H9 (cell line): ENCODE measurements around the gene CLOCK. TPM values are rescaled to one million over a fixed set of nuclear protein-coding genes. Genes with fewer than 3 reads are reported as not detected.

Experiments
- DNase-seq: peaks from one replicate; pipeline ENCODE4 v3.0.0-alpha.2; 2017
- H2AFZ ChIP-seq: one replicate; pipeline ENCODE4 v1.6.1; 2013; ENCODE audit warnings: mild to moderate bottlenecking, low read length, control low read depth, moderate library complexity
- H2AK5ac ChIP-seq: 2 replicates; pipeline ENCODE4 v1.6.1; 2013; ENCODE audit warnings: low read length, control low read depth, mixed read lengths; ENCODE audit not compliant: insufficient read length
- H2BK120ac ChIP-seq: one replicate; pipeline ENCODE4 v1.6.1; 2013; ENCODE audit warnings: low read depth, mild to moderate bottlenecking, low read length, control low read depth, inconsistent platforms; ENCODE audit not compliant: poor library complexity, severe bottlenecking
- H2BK12ac ChIP-seq: 2 replicates; pipeline ENCODE4 v1.6.1; 2013; ENCODE audit warnings: low read length, control low read depth, mixed read lengths, low read depth; ENCODE audit not compliant: insufficient read length
- H2BK15ac ChIP-seq: 2 replicates; pipeline ENCODE4 v1.6.1; 2013; ENCODE audit warnings: low read depth, low read length, control low read depth
- H2BK20ac ChIP-seq: one replicate; pipeline ENCODE4 v1.6.1; 2013; ENCODE audit warnings: low read depth, mild to moderate bottlenecking, low read length, control low read depth, inconsistent platforms; ENCODE audit not compliant: poor library complexity, severe bottlenecking
- H2BK5ac ChIP-seq: 2 replicates; pipeline ENCODE4 v1.6.1; 2013; ENCODE audit warnings: low read length, control low read depth, mixed read lengths; ENCODE audit not compliant: insufficient read length
- H3K14ac ChIP-seq: 2 replicates; pipeline ENCODE4 v1.6.1; 2013; ENCODE audit warnings: low read length, control low read depth; ENCODE audit not compliant: insufficient read depth
- H3K18ac ChIP-seq: 2 replicates; pipeline ENCODE4 v1.6.1; 2013; ENCODE audit warnings: low read depth, mild to moderate bottlenecking, mixed read lengths, low read length, control low read depth; ENCODE audit not compliant: insufficient read length
- H3K23ac ChIP-seq: 2 replicates; pipeline ENCODE4 v1.6.1; 2013; ENCODE audit warnings: low read length, control low read depth, mixed read lengths, low read depth; ENCODE audit not compliant: insufficient read length
- H3K23me2 ChIP-seq: 2 replicates; pipeline ENCODE4 v1.6.1; 2013; ENCODE audit warnings: low read depth, mild to moderate bottlenecking, mixed read lengths, low read length, control low read depth; ENCODE audit not compliant: insufficient read length, poor library complexity, severe bottlenecking
- H3K27ac ChIP-seq: 2 replicates; pipeline ENCODE4 v1.5.1; 2013; ENCODE audit warnings: low read length, control low read depth, mixed read lengths, low read depth; ENCODE audit not compliant: insufficient read length
- H3K27me3 ChIP-seq: 2 replicates; pipeline ENCODE4 v1.6.1; 2013; ENCODE audit warnings: low read length, control low read depth, inconsistent platforms; ENCODE audit not compliant: insufficient read depth
- H3K4ac ChIP-seq: 2 replicates; pipeline ENCODE4 v1.6.1; 2013; ENCODE audit warnings: low read depth, mild to moderate bottlenecking, control low read depth, inconsistent platforms, low read length, moderate library complexity
- H3K4me1 ChIP-seq: 2 replicates; pipeline ENCODE4 v1.6.1; 2013; ENCODE audit warnings: low read length, control low read depth, inconsistent platforms; ENCODE audit not compliant: insufficient read depth
- H3K4me2 ChIP-seq: 2 replicates; pipeline ENCODE4 v1.6.1; 2013; ENCODE audit warnings: low read length, control low read depth, mixed read lengths; ENCODE audit not compliant: insufficient read length, insufficient read depth
- H3K56ac ChIP-seq: 2 replicates; pipeline ENCODE4 v1.6.1; 2013; ENCODE audit warnings: low read depth, mild to moderate bottlenecking, mixed read lengths, low read length, control low read depth; ENCODE audit not compliant: insufficient read length
- H3K79me1 ChIP-seq: 2 replicates; pipeline ENCODE4 v1.6.1; 2013; ENCODE audit warnings: low read depth, mild to moderate bottlenecking, moderate library complexity, low read length, control low read depth, inconsistent platforms; ENCODE audit not compliant: insufficient read depth, poor library complexity, severe bottlenecking
- H3K79me2 ChIP-seq: 2 replicates; pipeline ENCODE4 v1.6.1; 2013; ENCODE audit warnings: low read length, control low read depth, inconsistent platforms; ENCODE audit not compliant: insufficient read depth
- H3K9ac ChIP-seq: 2 replicates; pipeline ENCODE4 v1.6.1; 2013; ENCODE audit warnings: low read length, control low read depth, mixed read lengths; ENCODE audit not compliant: insufficient read length; ENCODE audit errors: extremely low read depth
- H3K9me3 ChIP-seq: one replicate; pipeline ENCODE4 v1.6.1; 2013; ENCODE audit warnings: low read depth, low read length, inconsistent platforms; ENCODE audit not compliant: control insufficient read depth
- H3T11ph ChIP-seq: one replicate; pipeline ENCODE4 v1.6.1; 2013; ENCODE audit warnings: mild to moderate bottlenecking, low read length, control low read depth, inconsistent platforms
- H4K20me1 ChIP-seq: one replicate; pipeline ENCODE4 v1.6.1; 2013; ENCODE audit not compliant: control insufficient read depth, insufficient read length, insufficient read depth
- H4K5ac ChIP-seq: 2 replicates; pipeline ENCODE4 v1.6.1; 2013; ENCODE audit warnings: low read depth, mild to moderate bottlenecking, mixed read lengths, low read length, control low read depth; ENCODE audit not compliant: insufficient read length
- H4K8ac ChIP-seq: replicated peaks from 2 replicates; pipeline ENCODE4 v1.6.1; 2013; ENCODE audit warnings: low read length, control low read depth, mixed read lengths, low read depth; ENCODE audit not compliant: insufficient read length
- H4K91ac ChIP-seq: 2 replicates; pipeline ENCODE4 v1.6.1; 2013; ENCODE audit warnings: low read depth, mild to moderate bottlenecking, moderate library complexity, mixed read lengths, low read length, control low read depth; ENCODE audit not compliant: insufficient read length
- H3K27ac Mint-ChIP-seq, 3 experiments: 2 replicates in 2 of 3; 3 replicates in 1 of 3; pipeline ENCODE4 v1.8.0; 2020 to 2021; ENCODE audit warnings: mixed read lengths in 3 of 3, mild to moderate bottlenecking in 1 of 3, moderate library complexity in 1 of 3
- H3K27me3 Mint-ChIP-seq: 2 replicates; pipeline ENCODE4 v1.8.0; 2021; ENCODE audit warnings: low read depth, mild to moderate bottlenecking, moderate library complexity, mixed read lengths
- H3K36me3 Mint-ChIP-seq, 3 experiments: 2 replicates in 2 of 3; 3 replicates in 1 of 3; pipeline ENCODE4 v1.8.0; 2020 to 2021; ENCODE audit warnings: low read depth in 3 of 3, mixed read lengths in 3 of 3; ENCODE audit not compliant: insufficient read depth in 1 of 3
- H3K4me1 Mint-ChIP-seq, 2 experiments: 2 replicates each; pipeline ENCODE4 v1.8.0; 2020; ENCODE audit warnings: mixed read lengths in 2 of 2
- H3K4me3 Mint-ChIP-seq, 2 experiments: 2 replicates in 1 of 2; 3 replicates in 1 of 2; pipeline ENCODE4 v1.8.0; 2020 to 2021; ENCODE audit warnings: mild to moderate bottlenecking in 2 of 2, mixed read lengths in 2 of 2, moderate library complexity in 1 of 2
- H3K9me3 Mint-ChIP-seq, 2 experiments: 2 replicates in 1 of 2; 3 replicates in 1 of 2; pipeline ENCODE4 v1.8.0; 2020; ENCODE audit warnings: mild to moderate bottlenecking in 2 of 2, mixed read lengths in 2 of 2, moderate library complexity in 1 of 2
- CTCF ChIP-seq: fragments of 200-600 bp; sonication (generic); conservative IDR thresholded peaks from 3 replicates; pipeline ENCODE4 v1.8.0; 2021; ENCODE audit warnings: antibody characterized with exemption, mild to moderate bottlenecking
- WGBS: extraction: QIAGEN DNeasy Blood & Tissue Kit; methylation state at CpG from one replicate; pipeline ENCODE4 v1.1.7; 2013; ENCODE audit warnings: missing lambda C conversion rate, low lambda C conversion rate, mixed read lengths; ENCODE audit not compliant: insufficient read length; ENCODE audit errors: extremely low coverage; 5-methylcytosine and 5-hydroxymethylcytosine counted together
- total RNA-seq: library from RNA; stranded (reverse); gene quantifications from 2 replicates; pipeline ENCODE4 v1.2.1, GENCODE V29; 2021

CLOCK gene
- total RNA-seq, 1 experiment from 2014 or later = 16.2 TPM

GRCh38 chr4:55437823-55438222 lies 108.9 kb downstream of the CLOCK start:
- no peaks in the 10 kb centered on the region for H3K79me2 ChIP-seq
- no peak overlapping the region for H3K23ac ChIP-seq
- H3K27ac Mint-ChIP-seq = no peak overlapping the region
- H3K9ac ChIP-seq = no peak overlapping the region
- no peak overlapping the region for H3K18ac ChIP-seq
- no peak overlapping the region for H4K5ac ChIP-seq
- no peak overlapping the region for H3T11ph ChIP-seq
- no peak overlapping the region for H3K56ac ChIP-seq
- no peaks in the 10 kb centered on the region for H3K79me1 ChIP-seq
- H3K36me3 Mint-ChIP-seq = peaks cover 19 to 51% (median 42%) of the 10 kb centered on the region in 3 experiments; a peak in 6 of 7 replicates
- no peak overlapping the region for H3K27ac ChIP-seq
- DNase-seq = no peak
- no peaks in the 10 kb centered on the region for H4K20me1 ChIP-seq
- H3K23me2 ChIP-seq = no peaks in the 10 kb centered on the region
- no peak overlapping the region for H2BK15ac ChIP-seq
- H2BK20ac ChIP-seq = no peak overlapping the region
- no peak overlapping the region for H2BK120ac ChIP-seq
- no peak for TF ChIP-seq CTCF
- H3K4ac ChIP-seq = no peak overlapping the region
- H3K4me3 Mint-ChIP-seq = no peak overlapping the region
- H3K9me3 Mint-ChIP-seq = no peaks in the 10 kb centered on the region
- WGBS = no CpG with 5 or more reads among the region's 3 CpGs
- H3K9me3 ChIP-seq = no peaks in the 10 kb centered on the region
- H2AFZ ChIP-seq = no peak overlapping the region
- no peak overlapping the region for H2BK5ac ChIP-seq
- no peaks in the 10 kb centered on the region for H3K4me1 ChIP-seq
- H3K4me1 Mint-ChIP-seq = peaks cover 14 to 28% of the 10 kb centered on the region in 2 experiments
- no peak overlapping the region for H2AK5ac ChIP-seq
- H3K27me3 Mint-ChIP-seq = no peaks in the 10 kb centered on the region
- H3K4me2 ChIP-seq = no peak overlapping the region
- H4K8ac ChIP-seq = no peak overlapping the region
- no peak overlapping the region for H2BK12ac ChIP-seq
- no peak overlapping the region for H3K14ac ChIP-seq
- no peak overlapping the region for H4K91ac ChIP-seq
- H3K27me3 ChIP-seq = no peaks in the 10 kb centered on the region
